ENCODE measurements around the gene MMP7. TPM values are rescaled to one million over a fixed set of nuclear protein-coding genes. Genes with fewer than 3 reads are reported as not detected.

MMP7 gene
- total and polyA plus RNA-seq, 8 donors, result 0.20 to 136 (median 0.52) TPM; not detected in 1

GRCh38 chr11:102493524-102493923 is 37.0 kb downstream of the MMP7 start:
- TF ChIP-seq, protein P1, sequence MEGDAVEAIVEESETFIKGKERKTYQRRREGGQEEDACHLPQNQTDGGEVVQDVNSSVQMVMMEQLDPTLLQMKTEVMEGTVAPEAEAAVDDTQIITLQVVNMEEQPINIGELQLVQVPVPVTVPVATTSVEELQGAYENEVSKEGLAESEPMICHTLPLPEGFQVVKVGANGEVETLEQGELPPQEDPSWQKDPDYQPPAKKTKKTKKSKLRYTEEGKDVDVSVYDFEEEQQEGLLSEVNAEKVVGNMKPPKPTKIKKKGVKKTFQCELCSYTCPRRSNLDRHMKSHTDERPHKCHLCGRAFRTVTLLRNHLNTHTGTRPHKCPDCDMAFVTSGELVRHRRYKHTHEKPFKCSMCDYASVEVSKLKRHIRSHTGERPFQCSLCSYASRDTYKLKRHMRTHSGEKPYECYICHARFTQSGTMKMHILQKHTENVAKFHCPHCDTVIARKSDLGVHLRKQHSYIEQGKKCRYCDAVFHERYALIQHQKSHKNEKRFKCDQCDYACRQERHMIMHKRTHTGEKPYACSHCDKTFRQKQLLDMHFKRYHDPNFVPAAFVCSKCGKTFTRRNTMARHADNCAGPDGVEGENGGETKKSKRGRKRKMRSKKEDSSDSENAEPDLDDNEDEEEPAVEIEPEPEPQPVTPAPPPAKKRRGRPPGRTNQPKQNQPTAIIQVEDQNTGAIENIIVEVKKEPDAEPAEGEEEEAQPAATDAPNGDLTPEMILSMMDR (IDR thresholded peaks at IDR 0.05), result no peak
- Histone ChIP-seq H3K36me3 (no peaks in the 10 kb centered on the region), H3K4me1 (no peaks in the 10 kb centered on the region), H3K4me3 (no peak overlapping the region), H3K27me3 (no peaks in the 10 kb centered on the region), H3K9me3 (no peaks in the 10 kb centered on the region), H3K27ac (no peak overlapping the region)
- no peak for ATAC-seq
- intact Hi-C loops (cut with DNase I), result no loop called here
- no peak for DNase-seq

- no peak for ATAC-seq
- no peak overlapping the region for H3K27ac ChIP-seq
- TF ChIP-seq, protein P1 (IDR thresholded peaks at IDR 0.05), result no peak
- no peaks in the 10 kb centered on the region for H3K4me1 ChIP-seq
- intact Hi-C loops (cut with DNase I), result no loop called here
- no peak for DNase-seq
- no peak overlapping the region for H3K4me3 ChIP-seq
- no peaks in the 10 kb centered on the region for H3K9me3 ChIP-seq
- no peaks in the 10 kb centered on the region for H3K36me3 ChIP-seq
- H3K27me3 ChIP-seq, result no peaks in the 10 kb centered on the region
Observed at GRCh38 chr11:102491969-102492368, 38.6 kb downstream of the MMP7 start.

DNA sequence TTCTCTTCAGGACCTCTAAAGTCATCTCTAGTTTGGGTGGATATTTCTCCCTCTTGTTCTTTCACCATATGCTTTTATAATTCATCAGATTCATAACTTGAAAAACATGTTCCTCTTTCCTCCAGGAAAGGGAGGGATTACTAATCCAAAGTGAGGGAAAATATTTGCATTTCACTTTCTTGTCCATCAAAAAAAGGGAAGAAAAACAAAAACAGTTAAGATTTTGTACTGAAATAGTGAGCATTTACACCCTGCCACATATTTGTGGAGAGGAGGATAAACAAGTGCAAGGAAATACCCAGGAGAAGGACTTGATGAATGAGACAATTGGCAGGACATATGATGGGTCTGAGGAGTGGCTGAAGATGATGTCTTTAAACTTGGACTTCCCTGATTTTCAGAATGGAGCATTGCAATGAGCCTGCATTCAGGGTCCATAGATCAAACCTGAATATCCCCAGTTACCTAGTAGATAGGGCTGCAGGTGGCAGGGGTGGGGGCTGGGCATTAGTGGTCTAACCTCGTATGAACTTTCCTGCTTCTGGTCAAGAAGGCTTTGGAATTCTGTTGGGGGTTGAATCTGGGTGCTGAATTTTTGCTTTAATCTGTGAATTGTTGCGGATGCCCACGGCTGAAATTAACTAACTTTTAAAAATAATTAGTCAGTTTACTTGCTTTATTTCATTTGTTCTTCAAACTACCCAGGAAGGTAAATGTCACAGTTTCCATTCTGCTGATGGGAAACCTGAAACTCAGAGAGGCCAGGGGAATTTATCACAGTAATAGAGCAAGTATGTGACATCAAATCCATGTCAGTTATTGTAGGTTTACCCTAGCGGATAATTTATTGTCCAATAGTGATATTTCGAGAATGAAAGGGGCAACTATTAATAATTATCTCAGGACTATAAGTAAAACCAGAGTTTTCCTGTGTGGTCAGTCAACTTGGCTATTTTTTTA is 41.1 kb downstream of the MMP7 start:
- Histone ChIP-seq H3K36me3 (no peaks in the 10 kb centered on the region), H3K4me3 (no peak overlapping the region), H3K4me1 (no peaks in the 10 kb centered on the region), H3K27me3 (no peaks in the 10 kb centered on the region), H3K9me3 (no peaks in the 10 kb centered on the region), H3K27ac (no peak overlapping the region)
- intact Hi-C loops (cut with DNase I), result no loop called here
- no peak for ATAC-seq
- TF ChIP-seq, protein P1 (IDR thresholded peaks at IDR 0.05), result no peak
- no peak for DNase-seq

DNA sequence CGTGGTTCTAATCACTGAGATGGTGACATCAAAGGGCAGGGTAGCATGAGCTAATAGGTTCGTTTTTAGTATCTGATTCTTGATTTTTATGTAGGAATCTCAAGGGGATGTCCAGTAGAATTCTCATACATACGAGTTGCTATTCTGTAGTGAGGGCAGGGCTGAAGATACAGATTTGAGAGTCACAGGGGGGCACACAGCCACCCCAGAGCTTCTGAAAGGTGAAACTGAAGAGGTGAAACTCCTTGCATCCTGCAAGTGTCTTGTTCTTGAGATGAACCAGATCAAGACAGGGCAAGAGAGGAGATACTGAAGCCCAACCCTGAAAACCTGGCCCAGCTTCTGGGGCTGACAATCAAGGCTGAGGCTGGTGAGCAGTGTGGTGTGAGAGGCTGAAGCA is 42.3 kb downstream of the MMP7 start:
- no peak for DNase-seq
- no peaks in the 10 kb centered on the region for H3K27me3 ChIP-seq
- H3K27ac ChIP-seq, result no peak overlapping the region
- H3K36me3 ChIP-seq, result no peaks in the 10 kb centered on the region
- ATAC-seq, result no peak
- no peaks in the 10 kb centered on the region for H3K9me3 ChIP-seq
- intact Hi-C loops (cut with DNase I), result no loop called here
- no peak overlapping the region for H3K4me3 ChIP-seq
- TF ChIP-seq, protein P1 (IDR thresholded peaks at IDR 0.05), result no peak
- H3K4me1 ChIP-seq, result no peaks in the 10 kb centered on the region

- intact Hi-C loops (cut with DNase I), result no loop called here
- ATAC-seq (peak; percentile 25), DNase-seq (no peak)
- Histone ChIP-seq H3K27ac (no peak overlapping the region), H3K27me3 (no peaks in the 10 kb centered on the region), H3K4me1 (no peaks in the 10 kb centered on the region), H3K4me3 (no peak overlapping the region), H3K36me3 (no peaks in the 10 kb centered on the region), H3K9me3 (no peaks in the 10 kb centered on the region)
- TF ChIP-seq, protein P1 (IDR thresholded peaks at IDR 0.05), result no peak
Observed at GRCh38 chr11:102487214-102487613, 43.3 kb downstream of the MMP7 start.
